ENCODE data around the gene BARD1. TPM values are rescaled to one million over a fixed set of nuclear protein-coding genes. Genes with fewer than 3 reads are reported as not detected.
"Not testable (repeated sequence)": the region's sequence is repeated elsewhere in the genome, so short reads cannot be mapped to it uniquely, and the experiment has no call there.

The BARD1 gene
- total RNA-seq, 2 experiments from 2014 or later: 4.4 to 5.2 TPM

DNA sequence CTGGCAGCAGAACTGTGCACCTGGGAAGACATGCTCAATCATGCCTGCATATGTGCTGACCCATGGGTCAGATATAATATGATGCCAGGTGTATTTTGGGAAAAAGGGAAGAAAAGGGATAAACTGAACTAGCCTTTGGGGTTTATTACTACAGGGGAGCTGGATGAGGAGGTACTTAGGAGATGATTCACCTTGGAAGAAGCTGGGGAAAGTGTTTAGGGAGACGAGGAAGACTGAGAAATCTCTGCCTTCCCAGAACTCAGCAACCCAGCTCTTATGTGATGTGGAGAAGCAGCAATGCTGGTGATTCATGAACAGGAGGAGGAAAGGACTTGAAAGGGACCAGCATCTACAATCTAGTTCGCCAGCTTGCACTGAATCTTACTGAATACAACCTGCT is 110.2 kb downstream of the BARD1 start:
- DNase-seq: no peak
- no peaks in the 10 kb centered on the region for H3K27me3 Mint-ChIP-seq
- intact Hi-C loops (cut with DNase I, micrococcal nuclease): no loop called here
- no peak overlapping the region for H3K27ac ChIP-seq (ENCODE audit: low read depth in 1 of 2, low read length in 2 of 2)
- no peaks in the 10 kb centered on the region for H3K36me3 ChIP-seq (ENCODE audit: insufficient read depth, low read length)
- no peak overlapping the region for H3K4me3 Mint-ChIP-seq
- H3K4me1 Mint-ChIP-seq (ENCODE audit: low read depth): no peaks in the 10 kb centered on the region
- peaks cover 5% of the 10 kb centered on the region for H3K9me3 Mint-ChIP-seq
- H3K27ac Mint-ChIP-seq: no peak overlapping the region
- H3K4me3 ChIP-seq (ENCODE audit: low read length): no peak overlapping the region
- H3K36me3 Mint-ChIP-seq (ENCODE audit: low read depth): no peaks in the 10 kb centered on the region
- ChIA-PET POLR2A (no interaction called here), CTCF (no interaction called here)
- H3K27me3 ChIP-seq (ENCODE audit: control insufficient read depth in 1 of 2, insufficient read depth in 2 of 2, low read length in 2 of 2): no peaks in the 10 kb centered on the region
- TF ChIP-seq, protein P1, sequence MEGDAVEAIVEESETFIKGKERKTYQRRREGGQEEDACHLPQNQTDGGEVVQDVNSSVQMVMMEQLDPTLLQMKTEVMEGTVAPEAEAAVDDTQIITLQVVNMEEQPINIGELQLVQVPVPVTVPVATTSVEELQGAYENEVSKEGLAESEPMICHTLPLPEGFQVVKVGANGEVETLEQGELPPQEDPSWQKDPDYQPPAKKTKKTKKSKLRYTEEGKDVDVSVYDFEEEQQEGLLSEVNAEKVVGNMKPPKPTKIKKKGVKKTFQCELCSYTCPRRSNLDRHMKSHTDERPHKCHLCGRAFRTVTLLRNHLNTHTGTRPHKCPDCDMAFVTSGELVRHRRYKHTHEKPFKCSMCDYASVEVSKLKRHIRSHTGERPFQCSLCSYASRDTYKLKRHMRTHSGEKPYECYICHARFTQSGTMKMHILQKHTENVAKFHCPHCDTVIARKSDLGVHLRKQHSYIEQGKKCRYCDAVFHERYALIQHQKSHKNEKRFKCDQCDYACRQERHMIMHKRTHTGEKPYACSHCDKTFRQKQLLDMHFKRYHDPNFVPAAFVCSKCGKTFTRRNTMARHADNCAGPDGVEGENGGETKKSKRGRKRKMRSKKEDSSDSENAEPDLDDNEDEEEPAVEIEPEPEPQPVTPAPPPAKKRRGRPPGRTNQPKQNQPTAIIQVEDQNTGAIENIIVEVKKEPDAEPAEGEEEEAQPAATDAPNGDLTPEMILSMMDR (IDR thresholded peaks at IDR 0.05): no peak
- no peak for ATAC-seq (ENCODE audit: poor library complexity)
- H3K9me3 ChIP-seq (ENCODE audit: control insufficient read depth in 1 of 2, insufficient read depth in 1 of 2, low read length in 2 of 2): peaks cover 0 to 9% of the 10 kb centered on the region in 2 experiments
- no peaks in the 10 kb centered on the region for H3K4me1 ChIP-seq (ENCODE audit: insufficient read depth, low read length)

DNA sequence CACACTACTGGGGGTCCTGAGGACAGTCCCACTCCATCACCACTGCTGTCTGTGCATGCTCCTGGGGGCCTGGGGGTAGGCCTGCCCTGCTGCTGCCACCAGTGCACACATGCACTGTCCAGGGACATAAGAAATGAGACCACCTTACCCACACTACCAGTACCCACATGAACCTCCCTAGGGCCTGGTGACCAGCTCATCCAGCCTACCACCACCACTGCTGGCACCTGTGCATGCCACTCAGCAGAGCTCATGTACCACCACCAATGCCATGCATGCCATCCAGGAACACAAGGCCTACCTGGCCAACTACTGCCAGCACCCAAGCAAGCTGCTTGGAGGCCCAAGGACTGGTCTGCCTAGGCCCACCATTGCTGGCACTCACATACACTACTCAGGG is 112.8 kb downstream of the BARD1 start:
- no peaks in the 10 kb centered on the region for H3K27me3 Mint-ChIP-seq
- no peak overlapping the region for H3K27ac Mint-ChIP-seq
- CTCF ChIA-PET: no interaction called here

GRCh38 chr2:214695789-214696188 is 113.7 kb downstream of the BARD1 start:
- TF ChIP-seq, protein P1 (IDR thresholded peaks at IDR 0.05): no peak
- Mint-ChIP-seq H3K36me3 (ENCODE audit: low read depth) (no peaks in the 10 kb centered on the region), H3K27ac (no peak overlapping the region), H3K4me3 (no peak overlapping the region), H3K4me1 (ENCODE audit: low read depth) (no peaks in the 10 kb centered on the region), H3K9me3 (peaks cover 2% of the 10 kb centered on the region), H3K27me3 (no peaks in the 10 kb centered on the region)
- no peak overlapping the region for H3K4me3 ChIP-seq (ENCODE audit: low read length)
- ATAC-seq (ENCODE audit: poor library complexity) (no peak), DNase-seq (no peak)
- H3K27ac ChIP-seq (ENCODE audit: low read depth in 1 of 2, low read length in 2 of 2): no peak overlapping the region
- H3K36me3 ChIP-seq (ENCODE audit: insufficient read depth, low read length): no peaks in the 10 kb centered on the region
- CTCF ChIA-PET: no interaction called here
- H3K4me1 ChIP-seq (ENCODE audit: insufficient read depth, low read length): no peaks in the 10 kb centered on the region
- POLR2A ChIA-PET: no interaction called here
- H3K9me3 ChIP-seq (ENCODE audit: control insufficient read depth in 1 of 2, insufficient read depth in 1 of 2, low read length in 2 of 2): peaks cover 0 to 13% of the 10 kb centered on the region in 2 experiments
- H3K27me3 ChIP-seq (ENCODE audit: control insufficient read depth in 1 of 2, insufficient read depth in 2 of 2, low read length in 2 of 2): no peaks in the 10 kb centered on the region
- intact Hi-C loops (cut with DNase I, micrococcal nuclease): no loop called here

More for the DNA sequence above, 112.8 kb downstream of the BARD1 start:
- H3K9me3 ChIP-seq (ENCODE audit: control insufficient read depth in 1 of 2, insufficient read depth in 1 of 2, low read length in 2 of 2): peaks cover 0 to 9% of the 10 kb centered on the region in 2 experiments
- Mint-ChIP-seq H3K4me1 (ENCODE audit: low read depth) (no peaks in the 10 kb centered on the region), H3K9me3 (peaks cover 5% of the 10 kb centered on the region), H3K4me3 (no peak overlapping the region), H3K36me3 (ENCODE audit: low read depth) (no peaks in the 10 kb centered on the region)
- no peak overlapping the region for H3K27ac ChIP-seq (ENCODE audit: low read depth in 1 of 2, low read length in 2 of 2)
- DNase-seq (no peak), ATAC-seq (ENCODE audit: poor library complexity) (no peak)
- H3K27me3 ChIP-seq (ENCODE audit: control insufficient read depth in 1 of 2, insufficient read depth in 2 of 2, low read length in 2 of 2): no peaks in the 10 kb centered on the region
- intact Hi-C loops (cut with DNase I, micrococcal nuclease): no loop called here
- no peaks in the 10 kb centered on the region for H3K4me1 ChIP-seq (ENCODE audit: insufficient read depth, low read length)
- TF ChIP-seq, protein P1 (IDR thresholded peaks at IDR 0.05): no peak
- no peaks in the 10 kb centered on the region for H3K36me3 ChIP-seq (ENCODE audit: insufficient read depth, low read length)
- POLR2A ChIA-PET: no interaction called here
- H3K4me3 ChIP-seq (ENCODE audit: low read length): no peak overlapping the region

DNA sequence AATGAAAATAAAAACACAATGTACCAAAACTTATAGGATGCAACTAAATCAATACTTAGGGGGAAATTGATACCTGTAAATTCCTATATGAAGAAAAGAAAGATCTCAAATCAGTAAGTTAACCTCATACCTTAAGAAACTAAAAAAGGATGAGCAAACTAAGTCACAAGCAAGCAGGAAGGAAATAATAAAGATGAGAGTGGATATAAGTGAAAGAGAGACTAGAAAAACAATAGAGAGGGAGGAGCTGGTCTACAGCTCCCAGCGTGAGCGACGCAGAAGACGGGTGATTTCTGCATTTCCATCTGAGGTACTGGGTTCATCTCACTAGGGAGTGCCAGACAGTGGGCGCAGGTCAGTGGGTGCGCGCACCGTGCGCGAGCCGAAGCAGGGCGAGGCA is 125.9 kb downstream of the BARD1 start:
- H3K27me3 ChIP-seq (ENCODE audit: control insufficient read depth in 1 of 2, insufficient read depth in 2 of 2, low read length in 2 of 2); H3K4me1 ChIP-seq (ENCODE audit: insufficient read depth, low read length); H3K9me3 ChIP-seq (ENCODE audit: control insufficient read depth in 1 of 2, insufficient read depth in 1 of 2, low read length in 2 of 2); H3K4me1 Mint-ChIP-seq (ENCODE audit: low read depth); H3K36me3 ChIP-seq (ENCODE audit: insufficient read depth, low read length); POLR2A ChIA-PET; H3K9me3 Mint-ChIP-seq; intact Hi-C loops (cut with DNase I, micrococcal nuclease); H3K36me3 Mint-ChIP-seq (ENCODE audit: low read depth); CTCF ChIA-PET; H3K27me3 Mint-ChIP-seq: not testable (repeated sequence)
- Histone ChIP-seq H3K27ac (ENCODE audit: low read depth in 1 of 2, low read length in 2 of 2) (peak overlapping the region in 1 of 2 donors; percentile 9), H3K4me3 (ENCODE audit: low read length) (peak overlapping the region; percentile 37)
- Mint-ChIP-seq H3K4me3 (peak overlapping the region; percentile 88), H3K27ac (peak overlapping the region; percentile 74)
- peak in 3 of 14 experiments; percentile 18 to 39 (median 25) for DNase-seq
- peak; percentile 68 for ATAC-seq (ENCODE audit: poor library complexity)

All from CD4-positive, alpha-beta T cell (primary cell).